SK-N-SH (cell line): ENCODE results near the gene SLC25A41.

ENCODE experiments used
- CTCF ChIP-seq: fragments of 200-600 bp; sonication (generic); IDR thresholded peaks from 2 replicates; pipeline ENCODE4 v1.6.1; 2017; ENCODE audit warnings: antibody characterized with exemption, mild to moderate bottlenecking, moderate library complexity
- MXI1 ChIP-seq: IDR thresholded peaks from 2 replicates; pipeline ENCODE4 v1.6.1; 2012; ENCODE audit warnings: mild to moderate bottlenecking, low read depth, low read length, improper control_type of control experiment
- REST ChIP-seq: IDR thresholded peaks from 2 replicates; pipeline ENCODE4 v1.6.1; 2012; ENCODE audit warnings: mild to moderate bottlenecking, low read depth, low read length, moderate library complexity
- SIN3A ChIP-seq: IDR thresholded peaks from 2 replicates; pipeline ENCODE4 v1.6.1; 2012; ENCODE audit warnings: low read depth, mild to moderate bottlenecking, low read length, moderate library complexity, borderline replicate concordance
- USF1 ChIP-seq: IDR thresholded peaks from 2 replicates; pipeline ENCODE4 v1.4.0; 2012; ENCODE audit warnings: low read depth, borderline replicate concordance
- YY1 ChIP-seq: IDR thresholded peaks from 2 replicates; pipeline ENCODE4 v1.4.0; 2012; ENCODE audit warnings: low read depth, mild to moderate bottlenecking

GRCh38 chr19:6472713-6473112 is 39.1 kb upstream of the SLC25A41 start:
- TF ChIP-seq YY1, result no peak
- no peak for TF ChIP-seq USF1
- no peak for TF ChIP-seq CTCF
- no peak for TF ChIP-seq REST
- TF ChIP-seq MXI1, result no peak
- no peak for TF ChIP-seq SIN3A
